Ectodermal cell (in vitro differentiated cells): ENCODE results near the gene EPB41L4B.
A peak's percentile ranks its signal among the peaks of the same experiment; 100 is the strongest.

Source experiments
- H3K27ac ChIP-seq: 2 replicates; pipeline ENCODE4 v1.7.0; 2013; ENCODE audit warnings: mild to moderate bottlenecking, low read depth, low read length; ENCODE audit not compliant: insufficient read depth, poor library complexity, severe bottlenecking
- H3K27me3 ChIP-seq: 2 replicates; pipeline ENCODE4 v1.7.0; 2013; ENCODE audit warnings: mild to moderate bottlenecking, low read length; ENCODE audit not compliant: insufficient read depth, control insufficient read depth, poor library complexity, severe bottlenecking
- H3K36me3 ChIP-seq: one replicate; pipeline ENCODE4 v1.7.0; 2013; ENCODE audit warnings: low read length; ENCODE audit not compliant: control insufficient read depth, insufficient read depth
- H3K4me1 ChIP-seq: one replicate; pipeline ENCODE4 v1.7.0; 2013; ENCODE audit warnings: low read length; ENCODE audit not compliant: control insufficient read depth, insufficient read depth
- H3K4me3 ChIP-seq: 2 replicates; pipeline ENCODE4 v1.7.0; 2013; ENCODE audit warnings: low read depth, low read length, control low read depth; ENCODE audit not compliant: insufficient read depth
- H3K9me3 ChIP-seq: 2 replicates; pipeline ENCODE4 v1.7.0; 2013; ENCODE audit warnings: mild to moderate bottlenecking, low read length, moderate library complexity; ENCODE audit not compliant: control insufficient read depth
- WGBS, 2 experiments: methylation state at CpG; one replicate each; pipeline ENCODE4 v1.1.7; 2013; ENCODE audit warnings: missing lambda C conversion rate in 2 of 2; 5-methylcytosine and 5-hydroxymethylcytosine counted together

EPB41L4B gene

GRCh38 chr9:109176386-109176785, 144.5 kb downstream of the EPB41L4B start:
- H3K4me1 ChIP-seq: no peaks in the 10 kb centered on the region
- H3K4me3 ChIP-seq: no peak overlapping the region
- H3K9me3 ChIP-seq: no peaks in the 10 kb centered on the region
- H3K27me3 ChIP-seq: peaks cover 7% of the 10 kb centered on the region
- H3K27ac ChIP-seq: no peak overlapping the region
- no peaks in the 10 kb centered on the region for H3K36me3 ChIP-seq
- WGBS, 2 experiments: 90 to 91% methylated on average over 7 to 8 of the region's 8 CpGs

DNA sequence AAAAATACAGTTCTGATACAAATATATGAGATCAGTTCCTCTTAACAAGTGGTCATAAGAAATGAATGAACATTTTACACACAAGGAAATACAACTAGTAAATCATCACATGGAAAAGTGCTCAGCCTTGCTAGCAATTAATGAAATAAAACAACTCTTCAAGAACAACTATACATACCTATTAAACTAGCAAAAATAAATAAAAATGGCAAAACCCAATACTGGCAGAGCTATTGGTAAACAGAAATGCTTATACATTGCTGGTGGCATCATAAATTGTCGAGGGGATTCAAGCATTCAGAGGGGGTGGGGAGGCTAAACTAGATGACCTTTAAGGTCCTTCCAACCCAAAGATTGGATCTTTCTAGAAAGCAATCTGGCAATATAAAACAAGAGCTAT, 147.9 kb downstream of the EPB41L4B start:
- Histone ChIP-seq H3K4me1 (no peaks in the 10 kb centered on the region), H3K4me3 (no peak overlapping the region), H3K36me3 (no peaks in the 10 kb centered on the region), H3K27ac (no peak overlapping the region), H3K9me3 (no peaks in the 10 kb centered on the region), H3K27me3 (peaks cover 13% of the 10 kb centered on the region)
- WGBS, 2 experiments: 83 to 84% methylated on average over 1 of the region's 1 CpG

GRCh38 chr9:109171926-109172325, 148.9 kb downstream of the EPB41L4B start:
- H3K36me3 ChIP-seq: no peaks in the 10 kb centered on the region
- H3K9me3 ChIP-seq: no peaks in the 10 kb centered on the region
- no peaks in the 10 kb centered on the region for H3K4me1 ChIP-seq
- 94 to 96% methylated on average over 3 of the region's 3 CpGs for WGBS, 2 experiments
- H3K4me3 ChIP-seq: no peak overlapping the region
- H3K27me3 ChIP-seq: peaks cover 23% of the 10 kb centered on the region
- H3K27ac ChIP-seq: no peak overlapping the region

GRCh38 chr9:109168170-109168569, 152.7 kb downstream of the EPB41L4B start:
- Histone ChIP-seq H3K27me3 (peaks cover 61% of the 10 kb centered on the region), H3K4me1 (peaks cover 10% of the 10 kb centered on the region), H3K36me3 (no peaks in the 10 kb centered on the region), H3K4me3 (no peak overlapping the region), H3K27ac (no peak overlapping the region), H3K9me3 (no peaks in the 10 kb centered on the region)

DNA sequence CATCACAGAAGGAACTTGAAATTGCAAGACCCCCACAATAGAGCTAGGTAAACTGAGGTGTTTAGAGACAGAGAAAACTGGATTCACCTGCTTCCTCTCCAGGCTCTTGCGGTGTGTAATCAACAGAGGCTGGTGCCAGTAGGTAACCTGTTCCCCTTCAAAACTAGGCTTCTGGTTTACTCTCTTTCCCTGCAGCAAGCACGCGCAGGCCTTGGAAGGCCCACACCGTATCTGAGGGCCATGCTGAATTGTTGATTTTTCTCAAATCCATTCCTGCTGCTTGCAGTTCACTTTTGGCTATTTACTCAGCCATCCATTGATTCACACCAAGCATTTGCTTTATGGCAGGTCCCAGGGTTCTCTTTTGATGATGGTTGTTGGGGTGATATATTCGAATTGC, 153.1 kb downstream of the EPB41L4B start:
- Histone ChIP-seq H3K4me1 (peaks cover 10% of the 10 kb centered on the region), H3K27ac (no peak overlapping the region), H3K27me3 (peaks cover 66% of the 10 kb centered on the region), H3K36me3 (no peaks in the 10 kb centered on the region), H3K9me3 (no peaks in the 10 kb centered on the region), H3K4me3 (no peak overlapping the region)
- 84 to 87% methylated on average over 5 of the region's 5 CpGs for WGBS, 2 experiments

DNA sequence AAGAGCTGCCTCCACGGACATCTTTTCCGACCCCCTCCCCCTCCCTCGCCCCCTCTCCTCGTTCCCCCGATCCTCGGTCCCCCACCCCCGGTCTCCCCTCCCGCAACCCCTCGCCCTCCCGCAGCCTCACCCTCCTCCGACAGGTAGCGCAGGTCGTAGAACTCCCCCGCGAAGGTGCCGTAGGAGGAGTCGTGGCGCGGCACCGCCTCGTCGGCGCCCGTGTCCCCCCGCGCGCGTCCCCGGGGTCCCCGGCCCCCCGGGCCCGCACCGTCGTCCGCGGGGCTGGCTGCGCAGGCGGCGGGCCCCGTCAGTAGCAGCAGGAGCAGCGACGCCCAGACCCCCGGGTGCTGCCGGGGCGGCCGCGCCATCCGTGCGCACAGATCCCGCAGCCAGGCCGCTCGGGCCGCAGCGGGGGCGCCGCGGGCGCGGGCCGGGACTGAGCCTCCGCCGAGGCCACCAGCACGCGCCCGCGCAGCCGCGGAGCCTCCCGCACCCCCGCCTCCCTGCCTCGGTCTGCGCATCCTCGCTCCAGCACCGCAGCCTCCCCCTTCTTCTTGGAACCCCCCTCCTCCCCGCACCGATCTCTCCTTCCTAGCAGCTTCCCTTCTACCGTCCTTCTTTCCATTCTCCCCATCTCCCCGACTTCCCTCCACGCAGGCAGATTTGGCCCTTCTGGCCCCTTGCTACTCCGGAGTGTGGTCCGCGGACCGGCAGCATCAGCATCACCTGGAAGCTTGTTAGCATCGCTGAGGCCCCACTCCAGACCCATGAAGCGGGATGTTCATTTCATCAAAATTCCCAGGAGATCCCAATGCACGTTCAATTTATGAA, 153.9 kb downstream of the EPB41L4B start, which contains the start of gene FRRS1L:
TSS of gene FRRS1L (minus strand) at position 479 of the 831 bp plus-strand sequence. CDS start at position 368, 111 bp downstream.
- Histone ChIP-seq H3K4me1 (peaks cover 10% of the 10 kb centered on the region), H3K4me3 (peak within 1 kb of the TSS; percentile 31), H3K27me3 (peaks cover 68% of the 10 kb centered on the region), H3K36me3 (no peaks in the 10 kb centered on the region), H3K9me3 (no peaks in the 10 kb centered on the region), H3K27ac (peak within 1 kb of the TSS; percentile 16)
- 4 to 5% methylated on average over 81 of the region's 86 CpGs for WGBS, 2 experiments

DNA sequence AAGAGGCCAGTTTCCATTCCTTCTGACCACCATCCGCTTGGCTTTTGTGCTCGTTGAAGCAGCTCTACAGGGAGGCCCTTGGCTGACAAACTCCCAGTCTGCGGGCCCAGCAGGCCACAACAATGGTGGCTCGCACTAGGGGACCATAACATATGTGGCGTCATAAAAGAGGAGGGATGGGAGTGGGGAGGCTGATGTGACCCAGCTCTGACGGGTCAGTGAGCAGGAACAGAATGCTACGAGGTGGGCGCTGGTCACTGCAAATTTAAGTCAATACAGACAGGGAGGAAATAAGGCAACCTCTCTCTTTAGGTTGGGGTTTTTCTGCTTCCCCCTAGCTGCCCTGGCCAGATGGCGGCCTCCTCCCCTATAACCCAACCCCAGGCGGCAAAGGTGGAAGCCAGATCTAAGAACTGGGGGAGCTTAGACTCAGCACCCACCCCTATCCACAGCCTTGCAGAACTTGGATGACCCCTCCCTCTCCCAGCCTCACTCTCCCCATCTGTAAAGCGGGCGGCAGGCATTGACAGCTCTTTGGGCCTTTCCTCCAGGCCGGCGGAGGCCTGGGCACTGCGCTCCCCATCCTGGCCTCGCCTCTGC, 154.6 kb downstream of the EPB41L4B start:
- H3K4me3 ChIP-seq: peak overlapping the region; percentile 31
- no peaks in the 10 kb centered on the region for H3K9me3 ChIP-seq
- WGBS, 2 experiments: 12 to 13% methylated on average over 16 of the region's 16 CpGs
- H3K4me1 ChIP-seq: peaks cover 10% of the 10 kb centered on the region
- H3K36me3 ChIP-seq: no peaks in the 10 kb centered on the region
- peak overlapping the region; percentile 16 for H3K27ac ChIP-seq
- H3K27me3 ChIP-seq: peaks cover 72% of the 10 kb centered on the region

GRCh38 chr9:109164042-109164441, 156.8 kb downstream of the EPB41L4B start:
- peaks cover 75% of the 10 kb centered on the region for H3K27me3 ChIP-seq
- no peaks in the 10 kb centered on the region for H3K36me3 ChIP-seq
- H3K4me3 ChIP-seq: no peak overlapping the region
- peaks cover 10% of the 10 kb centered on the region for H3K4me1 ChIP-seq
- 93% methylated on average over 5 of the region's 5 CpGs for WGBS, 2 experiments
- no peak overlapping the region for H3K27ac ChIP-seq
- H3K9me3 ChIP-seq: no peaks in the 10 kb centered on the region

- Histone ChIP-seq H3K27ac (no peak overlapping the region), H3K27me3 (peaks cover 70% of the 10 kb centered on the region), H3K9me3 (no peaks in the 10 kb centered on the region), H3K4me1 (peaks cover 10% of the 10 kb centered on the region), H3K36me3 (no peaks in the 10 kb centered on the region), H3K4me3 (no peak overlapping the region)
- 90 to 92% methylated on average over 1 of the region's 1 CpG for WGBS, 2 experiments
These were observed 157.7 kb downstream of the EPB41L4B start for GRCh38 chr9:109163194-109163593.

DNA sequence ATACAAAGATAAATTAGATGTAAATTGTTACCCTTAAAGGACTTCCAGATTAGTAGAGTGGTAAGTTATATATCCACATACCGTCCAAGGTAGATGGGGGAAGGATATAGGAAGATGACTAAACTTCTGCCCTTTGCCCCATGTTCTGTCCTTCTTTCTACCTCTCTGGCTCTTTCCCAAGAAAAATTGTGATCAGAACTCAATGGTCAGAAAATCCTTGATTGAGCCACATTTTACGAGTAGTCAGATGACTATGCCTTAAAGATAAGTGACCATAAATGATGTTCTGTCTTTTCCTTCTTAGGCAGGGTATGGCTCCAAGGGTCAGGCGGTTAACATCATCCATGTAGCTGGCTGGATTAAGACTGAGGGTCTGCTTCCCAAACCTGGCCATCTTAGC, 158.2 kb downstream of the EPB41L4B start:
- Histone ChIP-seq H3K36me3 (no peaks in the 10 kb centered on the region), H3K27me3 (peaks cover 65% of the 10 kb centered on the region), H3K4me3 (no peak overlapping the region), H3K4me1 (peaks cover 10% of the 10 kb centered on the region), H3K27ac (no peak overlapping the region), H3K9me3 (no peaks in the 10 kb centered on the region)
- 94 to 96% methylated on average over 2 to 3 of the region's 3 CpGs for WGBS, 2 experiments
